ENCODE measurements around the gene ELL2.

Gene ELL2

GRCh38 chr5:95878417-95879323, 83.0 kb downstream of the ELL2 start:
- no peak for DNase-seq

GRCh38 chr5:95876782-95877181, 84.9 kb downstream of the ELL2 start:
- DNase-seq: no peak

- DNase-seq: no peak
These were observed 87.4 kb downstream of the ELL2 start for GRCh38 chr5:95874246-95874645.

- no peak for DNase-seq
These were observed 88.3 kb downstream of the ELL2 start for GRCh38 chr5:95873351-95873750.

GRCh38 chr5:95872346-95873268, 89.0 kb downstream of the ELL2 start:
- DNase-seq: no peak

GRCh38 chr5:95871146-95871806, 90.4 kb downstream of the ELL2 start:
- DNase-seq: no peak

- peak; percentile 23 to 43 for DNase-seq
These were observed 91.5 kb downstream of the ELL2 start for GRCh38 chr5:95870105-95870672.

GRCh38 chr5:95869173-95869855, 92.3 kb downstream of the ELL2 start:
- peak; percentile 39 to 56 for DNase-seq

GRCh38 chr5:95868136-95868535, 93.5 kb downstream of the ELL2 start:
- DNase-seq: no peak

GRCh38 chr5:95866435-95867040, 95.1 kb downstream of the ELL2 start:
- DNase-seq: no peak

GRCh38 chr5:95864944-95865504, 96.6 kb downstream of the ELL2 start:
- no peak for DNase-seq

GRCh38 chr5:95864456-95864855, 97.2 kb downstream of the ELL2 start:
- no peak for DNase-seq

- DNase-seq: peak; percentile 12 to 13
These were observed 98.3 kb downstream of the ELL2 start for GRCh38 chr5:95863383-95863757.

- DNase-seq: no peak
These were observed 98.8 kb downstream of the ELL2 start for GRCh38 chr5:95862671-95863382.

GRCh38 chr5:95861864-95862561, 99.6 kb downstream of the ELL2 start:
- DNase-seq: no peak

- peak; percentile 75 to 82 for DNase-seq
These were observed 100.3 kb downstream of the ELL2 start for GRCh38 chr5:95861221-95861863.

GRCh38 chr5:95859661-95860060, 102.0 kb downstream of the ELL2 start:
- no peak for DNase-seq

- DNase-seq: peak; percentile 70 to 84
These were observed 102.7 kb downstream of the ELL2 start for GRCh38 chr5:95858661-95859595.
